DOHH2 (cell line): ENCODE data around the gene PKP4.

Source experiments
- CTCF ChIP-seq: fragments of 200-600 bp; sonication (generic); IDR thresholded peaks from one replicate; pipeline ENCODE4 v1.5.1; 2014; ENCODE audit warnings: antibody characterized with exemption, mild to moderate bottlenecking, low read depth, low read length; ENCODE audit not compliant: poor library complexity, severe bottlenecking
- EZH2phosphoT487 ChIP-seq: fragments of 200-600 bp; sonication (generic); IDR thresholded peaks from 2 replicates; pipeline ENCODE4 v1.6.1; 2017; ENCODE audit warnings: borderline replicate concordance, mild to moderate bottlenecking, antibody characterized with exemption, low read length, moderate library complexity, mixed read lengths

- TF ChIP-seq CTCF (no peak), EZH2phosphoT487 (no peak)
Observed at GRCh38 chr2:158473719-158474392, 17.1 kb downstream of the PKP4 start.
